HEK293 (cell line): ENCODE measurements around the gene ZBTB37.

Source experiments
- CTCF ChIA-PET: fragments of 350-600 bp; formaldehyde crosslinking; extraction: SDS; loops from one replicate; lab custom pipeline; 2021; ENCODE audit warnings: antibody characterized with exemption; lab: Yijun Ruan, JAX
- POLR2A ChIA-PET: fragments of 300-600 bp; formaldehyde crosslinking; extraction: SDS; loops from one replicate; lab custom pipeline; 2020; ENCODE audit warnings: antibody characterized with exemption, inconsistent platforms; lab: Yijun Ruan, JAX
- H3K27ac ChIP-seq: fragments of 200-500 bp; sonication (Bioruptor generic); 2 replicates; pipeline ENCODE4 v1.5.1; 2014; ENCODE audit warnings: low read depth, low read length, control low read depth, inconsistent platforms; ENCODE audit errors: extremely low read depth
- H3K36me3 ChIP-seq, 2 experiments: fragments of 200-500 bp in 1 of 2; sonication (Bioruptor generic) in 1 of 2; 1 replicate in 1 of 2; 2 replicates in 1 of 2; pipeline ENCODE4 v1.5.1; 2014 to 2017; ENCODE audit warnings: inconsistent platforms in 2 of 2, low read length in 2 of 2; ENCODE audit not compliant: control insufficient read depth in 2 of 2, insufficient read depth in 1 of 2
- H3K4me1 ChIP-seq: fragments of 200-500 bp; sonication (Bioruptor generic); 2 replicates; pipeline ENCODE4 v1.5.1; 2014; ENCODE audit warnings: mild to moderate bottlenecking, low read length, inconsistent platforms; ENCODE audit not compliant: control insufficient read depth, insufficient read depth
- H3K4me3 ChIP-seq: 2 replicates; pipeline ENCODE4 v1.5.1; 2011; ENCODE audit warnings: low read depth, mild to moderate bottlenecking, control low read depth, low read length, moderate library complexity
- H3K9me3 ChIP-seq: fragments of 200-500 bp; sonication (Bioruptor generic); 2 replicates; pipeline ENCODE4 v1.5.1; 2014; ENCODE audit warnings: low read depth, low read length, inconsistent platforms; ENCODE audit not compliant: control insufficient read depth, insufficient read depth
- IKZF3 ChIP-seq: fragments of 450-650 bp; IDR thresholded peaks from 2 replicates; pipeline ENCODE4 v1.5.0; 2018; ENCODE audit warnings: missing biosample characterization, mild to moderate bottlenecking, missing genetic modification characterization, moderate library complexity
- KLF1 ChIP-seq: fragments of 450-650 bp; formaldehyde crosslinking; IDR thresholded peaks from 2 replicates; pipeline ENCODE4 v1.5.1; 2016; ENCODE audit warnings: missing biosample characterization, missing genetic modification characterization
- KLF17 ChIP-seq: fragments of 450-650 bp; formaldehyde crosslinking; IDR thresholded peaks from 2 replicates; pipeline ENCODE4 v1.5.1; 2016; ENCODE audit warnings: missing biosample characterization, missing genetic modification characterization
- PBX3 ChIP-seq: sonication (generic); formaldehyde crosslinking; IDR thresholded peaks from 2 replicates; pipeline ENCODE4 v1.8.1; 2022; ENCODE audit warnings: mild to moderate bottlenecking, moderate library complexity, missing genetic modification reagents
- RBAK ChIP-seq: fragments of 450-650 bp; formaldehyde crosslinking; IDR thresholded peaks from 2 replicates; pipeline ENCODE4 v1.5.1; 2016; ENCODE audit warnings: missing biosample characterization, missing genetic modification characterization
- SCRT2 ChIP-seq: fragments of 450-650 bp; formaldehyde crosslinking; IDR thresholded peaks from 2 replicates; pipeline ENCODE4 v1.5.1; 2016; ENCODE audit warnings: missing biosample characterization, missing genetic modification characterization
- YY1 ChIP-seq: fragments of 450-650 bp; formaldehyde crosslinking; IDR thresholded peaks from 2 replicates; pipeline ENCODE4 v1.5.1; 2018; ENCODE audit warnings: missing biosample characterization, missing genetic modification characterization
- ZBTB10 ChIP-seq: fragments of 450-650 bp; formaldehyde crosslinking; IDR thresholded peaks from 2 replicates; pipeline ENCODE4 v1.5.1; 2016; ENCODE audit warnings: missing biosample characterization, missing genetic modification characterization
- ZBTB17 ChIP-seq: fragments of 450-650 bp; formaldehyde crosslinking; IDR thresholded peaks from 2 replicates; pipeline ENCODE4 v1.5.1; 2016; ENCODE audit warnings: missing biosample characterization, missing genetic modification characterization
- ZBTB20 ChIP-seq: fragments of 450-650 bp; formaldehyde crosslinking; IDR thresholded peaks from 2 replicates; pipeline ENCODE4 v1.5.1; 2016; ENCODE audit warnings: missing biosample characterization, missing genetic modification characterization
- ZBTB8A ChIP-seq: fragments of 450-650 bp; formaldehyde crosslinking; IDR thresholded peaks from 2 replicates; pipeline ENCODE4 v1.5.1; 2016; ENCODE audit warnings: missing biosample characterization, missing genetic modification characterization
- ZNF146 ChIP-seq: fragments of 450-650 bp; formaldehyde crosslinking; IDR thresholded peaks from 2 replicates; pipeline ENCODE4 v1.5.1; 2016; ENCODE audit warnings: missing biosample characterization, missing genetic modification characterization
- ZNF157 ChIP-seq: fragments of 450-650 bp; formaldehyde crosslinking; IDR thresholded peaks from 2 replicates; pipeline ENCODE4 v1.5.1; 2016; ENCODE audit warnings: missing biosample characterization, missing genetic modification characterization
- ZNF16 ChIP-seq: fragments of 450-650 bp; formaldehyde crosslinking; IDR thresholded peaks from 2 replicates; pipeline ENCODE4 v1.5.1; 2016; ENCODE audit warnings: low read depth, missing biosample characterization, missing genetic modification characterization
- ZNF280D ChIP-seq: fragments of 450-650 bp; formaldehyde crosslinking; IDR thresholded peaks from 2 replicates; pipeline ENCODE4 v1.5.1; 2016; ENCODE audit warnings: missing biosample characterization, missing genetic modification characterization
- ZNF341 ChIP-seq: fragments of 450-650 bp; formaldehyde crosslinking; IDR thresholded peaks from 2 replicates; pipeline ENCODE4; 2016; ENCODE audit warnings: low read depth, missing biosample characterization, missing genetic modification characterization
- ZNF394 ChIP-seq: fragments of 450-650 bp; formaldehyde crosslinking; IDR thresholded peaks from 2 replicates; pipeline ENCODE4 v1.5.1; 2016; ENCODE audit warnings: missing biosample characterization, missing genetic modification characterization, mild to moderate bottlenecking, moderate library complexity, borderline replicate concordance
- ZNF398 ChIP-seq: fragments of 450-650 bp; formaldehyde crosslinking; IDR thresholded peaks from 2 replicates; pipeline ENCODE4 v1.5.1; 2017; ENCODE audit warnings: missing biosample characterization, missing genetic modification characterization
- ZNF488 ChIP-seq: fragments of 450-650 bp; formaldehyde crosslinking; IDR thresholded peaks from 2 replicates; pipeline ENCODE4 v1.5.1; 2016; ENCODE audit warnings: missing biosample characterization, missing genetic modification characterization
- ZNF529 ChIP-seq: fragments of 450-650 bp; formaldehyde crosslinking; IDR thresholded peaks from 2 replicates; pipeline ENCODE4 v1.5.1; 2017; ENCODE audit warnings: missing genetic modification characterization, missing biosample characterization; ENCODE audit not compliant: insufficient replicate concordance
- ZNF549 ChIP-seq: fragments of 450-650 bp; IDR thresholded peaks from 2 replicates; pipeline ENCODE4 v1.5.1; 2018; ENCODE audit warnings: missing biosample characterization, missing genetic modification characterization, mild to moderate bottlenecking, inconsistent platforms, moderate library complexity
- ZNF585B ChIP-seq: fragments of 450-650 bp; formaldehyde crosslinking; IDR thresholded peaks from 2 replicates; pipeline ENCODE4 v1.5.1; 2016; ENCODE audit warnings: missing biosample characterization, missing genetic modification characterization
- ZNF843 ChIP-seq: fragments of 450-650 bp; formaldehyde crosslinking; IDR thresholded peaks from 2 replicates; pipeline ENCODE4 v1.5.1; 2016; ENCODE audit warnings: missing biosample characterization, missing genetic modification characterization
- ZSCAN30 ChIP-seq: fragments of 450-650 bp; IDR thresholded peaks from 2 replicates; pipeline ENCODE4 v1.5.1; 2018; ENCODE audit warnings: missing biosample characterization, mild to moderate bottlenecking, missing genetic modification characterization, moderate library complexity

Gene ZBTB37

GRCh38 chr1:173868266-173869020 is at the start of gene ZBTB37:
Gene ZBTB37 (plus strand): TSS chr1:173868380. CDS start chr1:173870226, 1,846 bp downstream.
- CTCF ChIA-PET, result interaction anchor here (0.7 to 0.9 kb wide), 2 partner anchors 151 to 392 kb away, joined by 3 read pairs; no protein-coding TSS in a partner anchor
- Histone ChIP-seq H3K4me3 (peak within 1 kb of the TSS; percentile 90), H3K27ac (peak within 1 kb of the TSS; percentile 86), H3K4me1 (no peaks in the 10 kb centered on the region; the same call in 1 of the 2 replicates), H3K36me3 (peaks cover 14 to 62% of the 10 kb centered on the region in 2 experiments), H3K9me3 (no peaks in the 10 kb centered on the region)
- POLR2A ChIA-PET, result interaction anchor here (0.6 to 2.2 kb wide), 34 partner anchors 8 to 1064 kb away, joined by 3 to 28 read pairs (median 4); partner anchors contain the start of genes CENPL, DARS2, KLHL20 and PRDX6
- no peak for TF ChIP-seq ZNF549
- peak; percentile 90 for TF ChIP-seq KLF17 (tag by site-specific recombination)
- no peak for TF ChIP-seq YY1 (tag by site-specific recombination)
- TF ChIP-seq ZNF146 (tag by site-specific recombination), result no peak
- TF ChIP-seq ZNF280D (tag by site-specific recombination), result no peak
- peak; percentile 64; the same call in 1 of the 2 replicates for TF ChIP-seq ZBTB20
- TF ChIP-seq ZBTB17, result 0 out of 2 replicates have a peak, but pooled peaks have one; percentile 5
- peak; percentile 79 for TF ChIP-seq ZNF394 (tag by site-specific recombination)
- TF ChIP-seq ZNF529 (tag by site-specific recombination), result no peak
- peak; percentile 96 for TF ChIP-seq ZNF341 (tag by site-specific recombination)
- TF ChIP-seq ZNF488, result no peak
- no peak for TF ChIP-seq IKZF3
- no peak for TF ChIP-seq PBX3
- TF ChIP-seq KLF1, result peak; percentile 97
- peak; percentile 54; the same call in 1 of the 2 replicates for TF ChIP-seq ZSCAN30 (tag by site-specific recombination)
- peak; percentile 96 for TF ChIP-seq ZNF398 (tag by site-specific recombination)
- TF ChIP-seq ZNF843 (tag by site-specific recombination), result no peak; the same call in 1 of the 2 replicates
- TF ChIP-seq ZNF157 (tag by site-specific recombination), result no peak
- TF ChIP-seq ZBTB8A (tag by site-specific recombination), result peak; percentile 93
- TF ChIP-seq SCRT2, result no peak
- TF ChIP-seq RBAK (tag by site-specific recombination), result no peak
- peak; percentile 95 for TF ChIP-seq ZBTB10 (tag by site-specific recombination)
- no peak for TF ChIP-seq ZNF16 (tag by site-specific recombination)
- 0 out of 2 replicates have a peak, but pooled peaks have one; percentile 10 for TF ChIP-seq ZNF585B
